ENCODE measurements around the gene DLGAP1.

The DLGAP1 gene

DNA sequence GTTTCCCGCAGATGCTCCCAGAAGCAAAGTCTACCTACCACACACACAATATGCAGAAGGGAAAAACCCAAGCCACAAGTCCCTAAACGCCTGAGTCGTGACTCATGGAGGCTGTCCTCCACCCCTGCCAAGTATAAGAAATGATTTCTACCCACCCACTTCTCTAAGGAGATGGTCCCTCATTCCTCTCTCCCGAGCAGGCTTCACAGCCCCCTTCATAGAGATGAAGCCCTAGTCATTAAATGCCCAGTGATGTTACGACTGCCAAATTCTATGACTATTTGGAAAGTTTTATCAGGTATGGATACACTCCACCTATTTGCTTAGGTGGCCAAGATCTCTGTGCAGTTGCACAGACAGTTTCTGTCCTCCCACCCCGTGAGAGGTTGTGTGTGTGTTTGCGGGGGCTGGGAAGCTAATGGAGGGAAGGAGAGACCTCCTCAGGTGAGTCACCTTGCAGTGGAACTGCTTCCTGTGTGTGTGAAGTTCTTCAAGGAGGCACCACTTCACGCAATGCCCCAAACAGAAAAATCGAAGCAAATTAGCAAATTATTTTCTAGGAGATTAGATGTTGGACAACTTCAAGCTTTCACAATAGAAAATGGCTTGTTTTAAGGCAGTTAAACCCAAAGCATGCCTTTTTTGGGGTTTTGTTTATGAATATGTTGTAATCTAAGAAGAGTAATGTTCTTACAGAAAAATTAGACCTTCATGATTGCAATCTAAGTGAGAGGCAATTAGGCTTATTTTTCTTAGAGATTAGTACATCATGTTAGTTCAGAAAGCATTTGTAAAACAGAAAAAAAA lies 830.0 kb downstream of the DLGAP1 start:
- TF ChIP-seq, protein P1, sequence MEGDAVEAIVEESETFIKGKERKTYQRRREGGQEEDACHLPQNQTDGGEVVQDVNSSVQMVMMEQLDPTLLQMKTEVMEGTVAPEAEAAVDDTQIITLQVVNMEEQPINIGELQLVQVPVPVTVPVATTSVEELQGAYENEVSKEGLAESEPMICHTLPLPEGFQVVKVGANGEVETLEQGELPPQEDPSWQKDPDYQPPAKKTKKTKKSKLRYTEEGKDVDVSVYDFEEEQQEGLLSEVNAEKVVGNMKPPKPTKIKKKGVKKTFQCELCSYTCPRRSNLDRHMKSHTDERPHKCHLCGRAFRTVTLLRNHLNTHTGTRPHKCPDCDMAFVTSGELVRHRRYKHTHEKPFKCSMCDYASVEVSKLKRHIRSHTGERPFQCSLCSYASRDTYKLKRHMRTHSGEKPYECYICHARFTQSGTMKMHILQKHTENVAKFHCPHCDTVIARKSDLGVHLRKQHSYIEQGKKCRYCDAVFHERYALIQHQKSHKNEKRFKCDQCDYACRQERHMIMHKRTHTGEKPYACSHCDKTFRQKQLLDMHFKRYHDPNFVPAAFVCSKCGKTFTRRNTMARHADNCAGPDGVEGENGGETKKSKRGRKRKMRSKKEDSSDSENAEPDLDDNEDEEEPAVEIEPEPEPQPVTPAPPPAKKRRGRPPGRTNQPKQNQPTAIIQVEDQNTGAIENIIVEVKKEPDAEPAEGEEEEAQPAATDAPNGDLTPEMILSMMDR (IDR thresholded peaks at IDR 0.05; ENCODE audit: borderline replicate concordance, insufficient read depth, low read depth, low read length): no peak

DNA sequence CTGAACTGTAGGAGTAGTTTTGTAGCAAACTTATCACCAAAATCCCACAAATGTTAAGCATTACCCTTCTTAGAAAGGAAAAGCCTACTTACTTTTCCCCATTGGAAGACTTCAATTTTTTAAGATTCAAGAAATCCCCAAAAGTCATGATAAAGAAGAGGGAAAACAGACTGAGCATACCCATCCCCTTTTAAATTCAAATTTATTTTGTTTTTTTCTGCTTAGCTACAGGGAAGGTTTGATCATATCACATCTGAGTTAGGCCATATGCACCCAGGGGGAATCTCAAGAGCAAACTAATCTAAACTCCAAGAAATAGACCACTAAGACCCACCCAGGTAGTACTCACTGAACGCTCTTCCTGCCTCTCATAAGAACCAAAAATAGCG lies 830.6 kb downstream of the DLGAP1 start:
- TF ChIP-seq, protein P1 (IDR thresholded peaks at IDR 0.05; ENCODE audit: borderline replicate concordance, insufficient read depth, low read depth, low read length): no peak
- no peak overlapping the region for H3K4me3 ChIP-seq (ENCODE audit: low read depth, low read length)

More for the DNA sequence above, 830.0 kb downstream of the DLGAP1 start:
- H3K4me3 ChIP-seq (ENCODE audit: low read depth, low read length): no peak overlapping the region

DNA sequence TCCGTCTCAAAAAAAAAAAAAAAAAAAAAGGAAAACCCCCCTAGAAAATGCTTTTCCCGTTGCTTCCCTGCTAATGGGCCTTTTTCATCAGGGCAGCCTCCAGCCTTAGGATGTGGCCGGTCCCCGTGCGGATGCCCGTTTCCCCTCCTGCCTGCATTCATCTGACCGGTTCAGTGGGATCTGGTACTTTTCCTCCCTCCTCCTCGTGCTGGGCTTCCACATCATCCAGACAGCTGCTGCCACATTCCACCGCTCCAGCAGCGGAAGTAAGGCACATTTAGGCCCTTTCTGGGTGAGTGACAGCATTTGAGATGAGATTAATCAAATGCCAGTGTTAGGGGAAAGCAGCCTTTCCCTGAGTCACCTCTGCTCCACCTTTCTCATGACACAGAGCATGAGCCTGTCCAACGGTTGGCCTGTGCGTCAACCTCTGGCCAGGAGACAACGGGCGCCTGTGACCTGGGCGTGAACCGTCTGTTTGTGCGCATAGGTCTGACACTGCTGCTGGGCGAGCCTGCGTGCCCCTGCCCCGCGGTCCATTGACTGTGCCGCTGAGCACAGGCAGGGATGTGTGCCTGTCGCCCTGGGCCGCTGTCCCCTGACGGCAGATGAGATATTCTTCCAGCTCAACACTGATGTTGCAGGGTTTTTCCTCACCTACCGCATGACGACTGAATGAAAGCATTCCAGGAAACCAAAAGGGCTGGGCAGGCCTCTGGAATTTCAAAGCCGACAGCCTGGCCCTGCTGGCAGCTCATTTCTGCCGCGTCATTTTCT lies 831.1 kb downstream of the DLGAP1 start:
- TF ChIP-seq, protein P1 (IDR thresholded peaks at IDR 0.05; ENCODE audit: borderline replicate concordance, insufficient read depth, low read depth, low read length): no peak
- H3K4me3 ChIP-seq (ENCODE audit: low read depth, low read length): no peak overlapping the region

DNA sequence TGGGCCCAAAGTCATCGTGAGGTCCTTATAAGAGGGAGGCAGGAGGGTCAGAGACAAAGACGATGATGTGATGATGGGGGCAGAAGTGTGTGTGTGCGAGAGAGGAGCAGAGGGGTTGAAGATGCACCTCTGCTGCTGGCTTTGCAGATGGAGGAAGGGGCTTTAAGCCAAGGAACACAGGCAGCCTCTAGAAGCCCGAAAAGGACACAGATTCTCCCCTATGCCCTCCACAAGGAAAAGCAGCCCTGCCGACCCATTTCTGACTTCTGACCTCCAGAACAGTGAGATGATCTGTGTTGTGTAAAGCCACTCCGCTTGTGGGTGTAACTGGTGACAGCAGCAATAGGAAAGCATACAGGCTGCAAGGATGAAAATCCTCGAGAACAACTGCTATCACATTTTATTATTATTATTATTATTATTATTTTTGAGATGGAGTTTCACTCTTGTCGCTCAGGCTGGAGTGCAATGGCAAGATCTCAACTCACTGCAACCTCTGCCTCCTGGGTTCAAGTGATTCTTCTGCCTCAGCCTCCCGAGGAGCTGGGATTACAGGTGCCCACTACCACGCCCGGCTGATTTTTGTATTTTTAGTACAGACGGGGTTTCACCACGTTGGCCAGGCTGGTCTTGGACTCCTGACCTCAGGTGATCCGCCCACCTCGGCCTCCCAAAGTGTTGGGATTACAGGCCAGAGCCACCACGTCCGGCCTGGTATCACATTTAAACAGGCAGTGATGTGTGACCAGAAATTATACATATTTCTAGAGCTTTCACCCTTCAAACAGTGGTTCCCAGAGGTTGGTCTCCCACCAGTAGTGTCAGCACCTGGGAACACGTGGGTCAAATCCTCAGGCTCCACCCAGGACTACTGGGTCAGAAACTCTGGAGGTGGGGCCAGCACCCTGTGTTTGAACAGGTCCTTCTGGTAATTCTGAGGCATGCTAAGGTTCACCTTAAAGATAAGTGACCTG lies 834.7 kb downstream of the DLGAP1 start:
- TF ChIP-seq, protein P1 (IDR thresholded peaks at IDR 0.05; ENCODE audit: borderline replicate concordance, insufficient read depth, low read depth, low read length): no peak
- no peak overlapping the region for H3K4me3 ChIP-seq (ENCODE audit: low read depth, low read length)

DNA sequence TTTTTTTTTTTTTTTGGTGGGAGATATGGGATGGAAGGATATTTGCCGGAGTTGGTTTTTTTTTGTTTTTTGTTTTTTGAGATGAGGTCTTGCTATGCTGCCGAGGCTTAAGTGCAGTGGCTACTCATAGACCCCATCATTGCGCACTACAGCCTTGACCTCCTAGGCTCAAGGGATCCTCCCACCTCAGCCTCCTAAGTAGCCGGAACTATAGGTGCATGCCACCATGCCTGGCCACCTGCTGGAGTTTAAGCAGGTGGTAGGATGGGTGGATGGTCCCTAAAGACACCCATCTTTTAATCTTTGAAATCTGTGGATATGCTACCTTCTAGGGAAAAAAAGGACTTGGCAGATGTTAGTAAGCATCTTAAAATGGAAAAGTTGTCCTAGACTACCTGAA lies 835.4 kb downstream of the DLGAP1 start:
- H3K4me3 ChIP-seq (ENCODE audit: low read depth, low read length): no peak overlapping the region
- TF ChIP-seq, protein P1 (IDR thresholded peaks at IDR 0.05; ENCODE audit: borderline replicate concordance, insufficient read depth, low read depth, low read length): no peak

DNA sequence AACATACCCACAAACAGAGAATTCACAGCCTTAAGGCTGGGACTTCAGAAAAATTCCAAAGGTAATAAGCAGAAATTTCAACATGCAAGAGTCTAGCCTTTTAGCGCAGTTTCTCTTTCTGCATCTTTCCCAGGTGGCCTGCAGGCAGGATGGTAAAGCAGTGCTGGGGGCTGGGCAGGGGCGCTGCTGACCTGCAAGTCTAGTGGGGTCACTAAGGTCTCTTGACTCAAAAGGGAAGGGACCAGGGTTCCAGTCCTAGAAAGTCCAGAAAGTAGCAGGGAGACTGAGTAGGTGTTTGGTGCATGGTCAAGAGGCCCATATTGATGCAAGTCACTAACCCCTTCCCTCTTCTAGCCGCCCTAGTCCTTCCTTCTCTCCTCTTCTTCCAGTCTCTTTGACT lies 835.9 kb downstream of the DLGAP1 start:
- no peak overlapping the region for H3K4me3 ChIP-seq (ENCODE audit: low read depth, low read length)
- TF ChIP-seq, protein P1 (IDR thresholded peaks at IDR 0.05; ENCODE audit: borderline replicate concordance, insufficient read depth, low read depth, low read length): no peak

Data from GM12875 (cell line).